IMR-90 (cell line): ENCODE measurements around the gene GLIS1. TPM values are rescaled to one million over a fixed set of nuclear protein-coding genes. Genes with fewer than 3 reads are reported as not detected.

Experiments used
- ATAC-seq: fragments of 200-7000 bp; cut with Tn5 transposase; 2 replicates; pipeline ENCODE4 v1.9.1; 2020; ENCODE audit warnings: low read depth, mild to moderate bottlenecking, moderate library complexity
- BruUV-seq: library from RNA; stranded (reverse); fragments of 400-500 nt; replicated peaks from 2 replicates; lab custom pipeline; 2021; lab: Mats Ljungman, UMichigan
- CTCF ChIA-PET: fragments of 300-600 bp; formaldehyde crosslinking; extraction: SDS; loops from one replicate; lab custom pipeline; 2021; ENCODE audit warnings: antibody characterized with exemption; lab: Yijun Ruan, JAX
- POLR2A ChIA-PET: fragments of 300-600 bp; sonication (Branson Sonifier 250); formaldehyde crosslinking; loops from one replicate; lab custom pipeline; 2022; ENCODE audit warnings: antibody characterized with exemption; ENCODE audit not compliant: unreplicated experiment; lab: Charles Lee
- DNase-seq: peaks from one replicate; pipeline ENCODE4 v3.0.0; 2013
- H2AFZ ChIP-seq: replicated peaks from 2 replicates; pipeline ENCODE3; 2013; ENCODE audit warnings: low read length, mild to moderate bottlenecking; ENCODE audit not compliant: poor library complexity
- H2AK5ac ChIP-seq: 2 replicates; pipeline ENCODE4 v1.6.1; 2013; ENCODE audit warnings: low read depth, low read length, inconsistent platforms
- H2AK9ac ChIP-seq: replicated peaks from 2 replicates; pipeline ENCODE3; 2013; ENCODE audit warnings: mild to moderate bottlenecking, low read depth, low read length, moderate library complexity; ENCODE audit not compliant: poor library complexity
- H2BK120ac ChIP-seq: 2 replicates; pipeline ENCODE4 v1.6.1; 2013; ENCODE audit warnings: low read depth, low read length, inconsistent platforms
- H2BK15ac ChIP-seq: 3 replicates; pipeline ENCODE4 v1.6.1; 2013; ENCODE audit warnings: low read depth, low read length, inconsistent platforms
- H2BK20ac ChIP-seq: 2 replicates; pipeline ENCODE4 v1.6.1; 2013; ENCODE audit warnings: low read depth, mild to moderate bottlenecking, inconsistent platforms, low read length, moderate library complexity
- H2BK5ac ChIP-seq: 2 replicates; pipeline ENCODE4 v1.6.1; 2013; ENCODE audit warnings: mild to moderate bottlenecking, low read depth, low read length, inconsistent platforms; ENCODE audit not compliant: poor library complexity, severe bottlenecking
- H3K14ac ChIP-seq: replicated peaks from 2 replicates; pipeline ENCODE4 v1.6.1; 2013; ENCODE audit warnings: low read depth, low read length, inconsistent platforms
- H3K18ac ChIP-seq: 2 replicates; pipeline ENCODE4 v1.6.1; 2013; ENCODE audit warnings: low read depth, low read length, control low read depth
- H3K23ac ChIP-seq: 2 replicates; pipeline ENCODE4 v1.6.1; 2013; ENCODE audit warnings: low read depth, low read length, inconsistent platforms
- H3K27ac ChIP-seq: 2 replicates; pipeline ENCODE4 v1.5.1; 2013; ENCODE audit warnings: mild to moderate bottlenecking, control low read depth, low read length; ENCODE audit not compliant: insufficient read depth
- H3K27me3 ChIP-seq: 2 replicates; pipeline ENCODE4 v1.6.1; 2013; ENCODE audit warnings: low read length; ENCODE audit not compliant: control insufficient read depth, insufficient read depth
- H3K36me3 ChIP-seq: 2 replicates; pipeline ENCODE4 v1.6.1; 2013; ENCODE audit warnings: low read length, mixed read lengths; ENCODE audit not compliant: control insufficient read depth, insufficient read depth
- H3K4ac ChIP-seq: 2 replicates; pipeline ENCODE4 v1.6.1; 2013; ENCODE audit warnings: low read depth, low read length, inconsistent platforms
- H3K4me1 ChIP-seq: 2 replicates; pipeline ENCODE4 v1.6.1; 2013; ENCODE audit warnings: low read length, mixed read lengths; ENCODE audit not compliant: control insufficient read depth, insufficient read depth
- H3K4me2 ChIP-seq: 2 replicates; pipeline ENCODE4 v1.6.1; 2013; ENCODE audit warnings: low read depth, mild to moderate bottlenecking, control low read depth, low read length, moderate library complexity
- H3K4me3 ChIP-seq: 2 replicates; pipeline ENCODE4 v1.5.1; 2013; ENCODE audit warnings: low read depth, mild to moderate bottlenecking, control low read depth, low read length, moderate library complexity; ENCODE audit not compliant: insufficient read depth
- H3K56ac ChIP-seq: 2 replicates; pipeline ENCODE4 v1.6.1; 2013; ENCODE audit warnings: low read length, inconsistent platforms; ENCODE audit not compliant: insufficient read depth; ENCODE audit errors: extremely low read depth
- H3K79me1 ChIP-seq, 2 experiments: 2 replicates each; pipeline ENCODE4 v1.6.1; 2013; ENCODE audit warnings: low read length in 2 of 2, inconsistent platforms in 1 of 2, low read depth in 1 of 2
- H3K9ac ChIP-seq: 2 replicates; pipeline ENCODE4 v1.6.1; 2013; ENCODE audit warnings: low read depth, low read length, control low read depth
- H3K9me1 ChIP-seq: 2 replicates; pipeline ENCODE4 v1.6.1; 2013; ENCODE audit warnings: low read length, inconsistent platforms; ENCODE audit not compliant: insufficient read depth
- H3K9me3 ChIP-seq: 2 replicates; pipeline ENCODE4 v1.6.1; 2013; ENCODE audit warnings: low read length; ENCODE audit not compliant: control insufficient read depth, insufficient read depth
- H4K20me1 ChIP-seq: 2 replicates; pipeline ENCODE4 v1.6.1; 2013; ENCODE audit warnings: low read length, inconsistent platforms; ENCODE audit not compliant: insufficient read depth
- H4K5ac ChIP-seq: 2 replicates; pipeline ENCODE4 v1.6.1; 2013; ENCODE audit warnings: mild to moderate bottlenecking, low read depth, low read length, control low read depth
- H4K8ac ChIP-seq, 2 experiments: 2 replicates each; pipeline ENCODE4 v1.6.1; 2013; ENCODE audit warnings: low read depth in 2 of 2, low read length in 2 of 2, control low read depth in 1 of 2, inconsistent platforms in 1 of 2
- H4K91ac ChIP-seq: 2 replicates; pipeline ENCODE4 v1.6.1; 2013; ENCODE audit warnings: low read depth, low read length, inconsistent platforms; ENCODE audit not compliant: insufficient read depth
- CHD1 ChIP-seq: IDR thresholded peaks from 2 replicates; pipeline ENCODE4 v1.6.1; 2012; ENCODE audit warnings: low read depth, low read length, improper control_type of control experiment
- CTCF ChIP-seq: conservative IDR thresholded peaks from 2 replicates; pipeline ENCODE4 v1.5.1; 2012; ENCODE audit warnings: mild to moderate bottlenecking, low read depth, low read length, improper control_type of control experiment
- FOS ChIP-seq: fragments of 150-350 bp; IDR thresholded peaks from 2 replicates; pipeline ENCODE4 v1.6.1; 2016; ENCODE audit warnings: low read depth, low read length
- MAZ ChIP-seq: IDR thresholded peaks from 2 replicates; pipeline ENCODE4 v1.6.1; 2012; ENCODE audit warnings: low read depth, mild to moderate bottlenecking, low read length, improper control_type of control experiment, moderate library complexity, borderline replicate concordance
- MXI1 ChIP-seq: IDR thresholded peaks from 2 replicates; pipeline ENCODE4 v1.6.1; 2012; ENCODE audit warnings: low read depth, mild to moderate bottlenecking, low read length, moderate library complexity, borderline replicate concordance
- POLR2A ChIP-seq: IDR thresholded peaks from 2 replicates; pipeline ENCODE4 v1.6.1; 2012; ENCODE audit warnings: mild to moderate bottlenecking, low read depth, low read length
- RAD21 ChIP-seq: IDR thresholded peaks from 2 replicates; pipeline ENCODE4 v1.6.1; 2012; ENCODE audit warnings: low read length, improper control_type of control experiment
- WGBS, 2 experiments: methylation state at CpG; one replicate each; pipeline versions ENCODE4 v1.1.5 to v1.1.7; 2013; ENCODE audit warnings: missing lambda C conversion rate in 2 of 2; ENCODE audit not compliant: insufficient read length in 1 of 2; ENCODE audit errors: extremely low coverage in 2 of 2; 5-methylcytosine and 5-hydroxymethylcytosine counted together
- dilution Hi-C: fragments of 300-500 bp; cut with HindIII; formaldehyde crosslinking; loops from one replicate; pipeline ENCODE4 v1.14.3; 2018; ENCODE audit warnings: low sequenced_read_pairs; ENCODE audit not compliant: unreplicated experiment
- in situ Hi-C: fragments of 300-500 bp; cut with MboI; formaldehyde crosslinking; loops from 3 replicates; pipeline ENCODE4 v1.14.3; 2019; ENCODE audit warnings: low sequenced_read_pairs, inconsistent platforms, mixed read lengths
- intact Hi-C: fragments of 100-400 bp; cut with micrococcal nuclease; formaldehyde crosslinking; loops from 2 replicates; pipeline ENCODE4 v1.10.0; 2022
- polyA plus RNA-seq, 3 experiments: library from polyadenylated mRNA; depleted of rRNA; stranded (reverse); fragments of >200 nt; gene quantifications; 2 replicates each; pipeline ENCODE4 v1.2.3, GENCODE V29; 2012; ENCODE audit warnings: low replicate concordance in 1 of 3
- total RNA-seq: library from RNA; depleted of rRNA; stranded (reverse); fragments of >200 nt; gene quantifications from 2 replicates; pipeline ENCODE4 v1.2.3, GENCODE V29; 2012
- TF ChIP-seq, protein P1 (sequence below): fragments of 150-350 bp; IDR thresholded peaks from 2 replicates; pipeline ENCODE4 v1.6.1; 2016; ENCODE audit warnings: low read depth, mild to moderate bottlenecking, low read length, moderate library complexity, borderline replicate concordance

GLIS1 gene
- total and polyA plus RNA-seq, 2 of the 4 experiments (the other 2 are of a cell fraction): 0.18 to 2.3 TPM

DNA sequence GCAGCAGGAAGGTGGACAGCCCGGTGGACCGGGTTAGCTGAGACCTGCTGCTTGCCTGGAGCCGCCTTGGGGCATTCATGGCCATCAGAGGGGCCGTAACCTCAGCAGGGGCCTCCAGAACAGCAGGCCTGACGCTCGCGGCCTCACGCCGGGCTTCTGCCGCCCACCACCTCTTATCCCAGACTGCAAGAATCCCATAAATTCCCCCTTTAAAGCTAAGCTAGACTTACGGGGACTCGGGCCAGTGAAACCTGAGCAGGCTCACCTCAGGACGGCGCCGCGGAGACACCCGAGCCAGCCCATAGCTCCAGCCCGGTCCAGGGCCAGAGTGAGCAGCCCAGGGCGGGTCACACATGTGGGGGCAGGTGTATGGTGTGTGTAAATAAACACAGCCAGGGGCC lies 132.3 kb downstream of the GLIS1 start:
- no peaks in the 10 kb centered on the region; a peak in 1 of 4 replicates for H3K79me1 ChIP-seq
- H3K18ac ChIP-seq: no peak overlapping the region
- no TSS peak for BruUV-seq
- TF ChIP-seq RAD21 (no peak), CTCF (no peak), CHD1 (no peak), FOS (no peak), POLR2A (no peak), MXI1 (no peak), MAZ (no peak)
- TF ChIP-seq, protein P1, sequence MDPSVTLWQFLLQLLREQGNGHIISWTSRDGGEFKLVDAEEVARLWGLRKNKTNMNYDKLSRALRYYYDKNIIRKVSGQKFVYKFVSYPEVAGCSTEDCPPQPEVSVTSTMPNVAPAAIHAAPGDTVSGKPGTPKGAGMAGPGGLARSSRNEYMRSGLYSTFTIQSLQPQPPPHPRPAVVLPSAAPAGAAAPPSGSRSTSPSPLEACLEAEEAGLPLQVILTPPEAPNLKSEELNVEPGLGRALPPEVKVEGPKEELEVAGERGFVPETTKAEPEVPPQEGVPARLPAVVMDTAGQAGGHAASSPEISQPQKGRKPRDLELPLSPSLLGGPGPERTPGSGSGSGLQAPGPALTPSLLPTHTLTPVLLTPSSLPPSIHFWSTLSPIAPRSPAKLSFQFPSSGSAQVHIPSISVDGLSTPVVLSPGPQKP: no peak
- H2BK5ac ChIP-seq: no peak overlapping the region
- H3K4me1 ChIP-seq: no peaks in the 10 kb centered on the region
- dilution Hi-C loops: no loop called here
- H2AK5ac ChIP-seq: no peak overlapping the region
- intact Hi-C loops: no loop called here
- no peak overlapping the region for H2BK120ac ChIP-seq
- no peak for DNase-seq
- H3K23ac ChIP-seq: no peak overlapping the region
- H2BK20ac ChIP-seq: no peak overlapping the region
- no peak overlapping the region for H3K4me3 ChIP-seq
- no peak for ATAC-seq
- H3K27ac ChIP-seq: no peak overlapping the region
- 70% methylated on average over 7 of the region's 19 CpGs; no CpG with 5 or more reads in 1 of the 2 experiments for WGBS, 2 experiments
- no peak overlapping the region for H3K9ac ChIP-seq
- no peak overlapping the region for H2BK15ac ChIP-seq
- H3K36me3 ChIP-seq: no peaks in the 10 kb centered on the region
- H4K5ac ChIP-seq: no peak overlapping the region
- no peaks in the 10 kb centered on the region for H4K20me1 ChIP-seq
- H3K14ac ChIP-seq: no peak overlapping the region
- H3K4ac ChIP-seq: no peak overlapping the region
- no peak overlapping the region for H2AFZ ChIP-seq
- no peaks in the 10 kb centered on the region; the same call in 1 of the 2 replicates for H3K27me3 ChIP-seq
- H3K4me2 ChIP-seq: no peak overlapping the region
- H3K9me3 ChIP-seq: peaks cover 8% of the 10 kb centered on the region
- ChIA-PET CTCF (no interaction called here), POLR2A (no interaction called here)
- H4K91ac ChIP-seq: no peak overlapping the region
- no peak overlapping the region for H2AK9ac ChIP-seq
- in situ Hi-C loops: no loop called here
- H3K56ac ChIP-seq: no peak overlapping the region
- no peak overlapping the region for H4K8ac ChIP-seq
- H3K9me1 ChIP-seq: no peaks in the 10 kb centered on the region; the same call in 1 of the 2 replicates
